ENCODE measurements around the gene MAP3K19. TPM values are rescaled to one million over a fixed set of nuclear protein-coding genes. Genes with fewer than 3 reads are reported as not detected.
A peak's percentile ranks its signal among the peaks of the same experiment; 100 is the strongest.

The MAP3K19 gene
- total RNA-seq, 2 donors from 2014 or later: 0.13 TPM; not detected in 1

DNA sequence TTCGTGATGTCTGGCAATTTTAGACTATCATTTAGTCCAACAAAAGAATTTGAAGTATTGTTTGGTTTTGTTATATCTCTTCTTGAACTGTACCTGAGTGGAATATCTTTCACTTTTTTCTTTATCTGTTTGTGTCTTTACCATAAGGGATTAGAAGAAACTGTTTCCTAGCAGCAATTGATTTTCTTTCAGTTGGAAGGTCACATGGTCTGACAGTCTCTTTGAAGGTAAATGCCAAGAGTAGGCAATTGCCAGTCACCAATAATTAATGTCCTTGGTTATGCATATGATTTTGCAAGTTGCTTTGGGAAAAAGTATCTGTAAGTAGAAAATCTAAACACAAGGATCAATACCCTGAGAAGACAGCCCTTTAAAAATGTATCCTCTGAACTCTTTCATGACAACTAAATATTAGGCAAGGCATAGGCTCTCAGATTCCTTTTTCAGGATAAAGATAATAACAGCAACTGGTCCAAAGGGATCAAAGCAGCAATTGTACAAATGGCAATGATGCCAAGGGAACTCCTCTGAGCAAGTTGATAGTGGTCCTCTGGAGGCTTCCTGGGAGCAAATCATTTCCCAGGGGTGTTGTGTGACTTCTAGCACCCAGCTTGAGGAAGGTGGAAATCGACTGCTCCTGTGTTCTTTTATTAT is 17.6 kb downstream of the MAP3K19 start:
- no peak for ATAC-seq (replicated peaks)
- H3K9me3 Mint-ChIP-seq: no peaks in the 10 kb centered on the region
- no peak overlapping the region for H3K4me3 Mint-ChIP-seq
- H3K4me1 Mint-ChIP-seq: no peaks in the 10 kb centered on the region
- no peak overlapping the region for H3K27ac Mint-ChIP-seq
- no peaks in the 10 kb centered on the region for H3K36me3 Mint-ChIP-seq (ENCODE audit: low read depth)
- H3K27me3 Mint-ChIP-seq: no peaks in the 10 kb centered on the region

GRCh38 chr2:135023886-135024485 is 23.3 kb downstream of the MAP3K19 start:
- Mint-ChIP-seq H3K4me3 (peak overlapping the region; percentile 17), H3K27ac (no peak overlapping the region), H3K36me3 (ENCODE audit: low read depth) (no peaks in the 10 kb centered on the region), H3K9me3 (no peaks in the 10 kb centered on the region), H3K4me1 (peaks cover 8% of the 10 kb centered on the region), H3K27me3 (no peaks in the 10 kb centered on the region)
- ATAC-seq (replicated peaks): no peak

DNA sequence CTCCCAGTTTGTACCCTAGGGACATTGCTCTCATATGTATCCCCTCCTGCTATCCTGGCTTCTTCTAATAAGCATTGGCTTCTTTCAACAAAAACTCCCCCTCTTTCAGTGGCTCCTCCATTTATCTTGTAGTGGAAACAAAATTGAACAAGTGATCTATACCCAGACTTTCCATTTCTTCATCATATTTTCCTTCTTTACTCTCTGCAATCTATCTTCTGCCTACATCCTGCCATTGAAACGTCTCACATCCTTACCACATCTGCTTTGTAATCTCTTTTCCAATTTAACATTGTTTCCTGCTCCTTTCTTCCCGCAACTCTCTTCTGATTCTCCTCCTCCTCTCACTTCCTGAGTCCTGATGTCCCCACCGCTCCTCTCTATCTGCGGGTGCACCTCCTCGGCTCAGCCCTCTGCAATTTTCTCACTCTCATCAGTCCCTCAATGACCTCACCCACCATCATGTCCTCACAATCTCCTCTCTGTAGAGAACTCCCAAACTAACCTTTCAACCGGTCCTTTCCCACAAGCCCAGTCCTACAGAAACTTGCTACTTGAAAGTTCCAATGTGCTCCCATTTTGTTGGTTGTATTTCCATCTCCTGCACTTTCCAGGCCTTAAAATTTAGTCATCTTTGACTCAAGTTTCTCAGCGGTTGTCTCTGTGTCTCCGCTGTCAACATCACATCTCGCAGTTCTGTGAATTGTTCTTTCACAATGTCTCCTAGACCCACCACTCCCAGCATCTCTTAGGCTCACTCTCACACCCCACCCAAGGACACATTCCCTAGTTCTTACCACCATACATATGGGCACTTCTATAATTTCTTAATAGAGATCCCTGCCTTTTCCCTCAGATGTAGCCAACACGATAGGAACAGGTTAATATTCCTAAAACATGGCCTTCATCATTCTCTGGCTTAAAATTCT is 24.0 kb downstream of the MAP3K19 start:
- no peaks in the 10 kb centered on the region for H3K9me3 Mint-ChIP-seq
- H3K27me3 Mint-ChIP-seq: no peaks in the 10 kb centered on the region
- peak overlapping the region; percentile 17 for H3K4me3 Mint-ChIP-seq
- H3K36me3 Mint-ChIP-seq (ENCODE audit: low read depth): no peaks in the 10 kb centered on the region
- ATAC-seq (replicated peaks): peak; percentile 72
- peak overlapping the region; percentile 3 for H3K27ac Mint-ChIP-seq
- peaks cover 8% of the 10 kb centered on the region for H3K4me1 Mint-ChIP-seq

GRCh38 chr2:135021618-135022017 is 25.6 kb downstream of the MAP3K19 start:
- no peaks in the 10 kb centered on the region for H3K9me3 Mint-ChIP-seq
- H3K4me3 Mint-ChIP-seq: no peak overlapping the region
- H3K36me3 Mint-ChIP-seq (ENCODE audit: low read depth): no peaks in the 10 kb centered on the region
- no peaks in the 10 kb centered on the region for H3K27me3 Mint-ChIP-seq
- H3K27ac Mint-ChIP-seq: no peak overlapping the region
- H3K4me1 Mint-ChIP-seq: peaks cover 8% of the 10 kb centered on the region
- ATAC-seq (replicated peaks): no peak

DNA sequence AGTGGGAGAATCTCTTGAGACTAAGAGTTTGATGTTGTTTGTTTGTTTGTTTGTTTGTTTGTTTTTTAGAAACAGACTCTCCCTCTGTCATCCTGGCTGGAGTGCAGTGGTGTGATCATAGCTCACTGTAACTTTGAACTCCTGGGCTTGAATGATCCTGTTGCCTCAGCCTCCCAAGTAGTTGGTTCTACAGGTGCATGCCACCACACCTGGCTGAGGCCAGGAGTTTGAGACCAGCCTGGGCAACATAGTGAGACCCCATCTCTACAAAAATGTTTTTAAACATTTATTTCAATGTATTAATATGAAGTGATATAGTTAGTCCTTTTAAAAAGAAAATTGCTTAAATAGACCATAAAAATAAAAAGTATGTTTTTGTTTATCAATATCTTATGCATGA is 35.6 kb downstream of the MAP3K19 start:
- peaks cover 5% of the 10 kb centered on the region for H3K4me1 Mint-ChIP-seq
- no peaks in the 10 kb centered on the region for H3K36me3 Mint-ChIP-seq (ENCODE audit: low read depth)
- no peak overlapping the region for H3K4me3 Mint-ChIP-seq
- H3K27ac Mint-ChIP-seq: no peak overlapping the region
- no peaks in the 10 kb centered on the region for H3K9me3 Mint-ChIP-seq
- ATAC-seq (replicated peaks): no peak
- peaks cover 3% of the 10 kb centered on the region for H3K27me3 Mint-ChIP-seq

GRCh38 chr2:135010200-135010942 is 36.9 kb downstream of the MAP3K19 start:
- no peaks in the 10 kb centered on the region for H3K36me3 Mint-ChIP-seq (ENCODE audit: low read depth)
- peak overlapping the region; percentile 6 for H3K27ac Mint-ChIP-seq
- peak; percentile 79 for ATAC-seq (replicated peaks)
- H3K9me3 Mint-ChIP-seq: no peaks in the 10 kb centered on the region
- H3K4me3 Mint-ChIP-seq: peak overlapping the region; percentile 9
- H3K27me3 Mint-ChIP-seq: peaks cover 6% of the 10 kb centered on the region
- H3K4me1 Mint-ChIP-seq: peaks cover 5% of the 10 kb centered on the region

GRCh38 chr2:135009339-135009738 is 37.9 kb downstream of the MAP3K19 start:
- peak; percentile 38 for ATAC-seq (replicated peaks)
- no peak overlapping the region for H3K4me3 Mint-ChIP-seq
- no peak overlapping the region for H3K27ac Mint-ChIP-seq
- H3K4me1 Mint-ChIP-seq: peaks cover 8% of the 10 kb centered on the region
- H3K9me3 Mint-ChIP-seq: no peaks in the 10 kb centered on the region
- peaks cover 13% of the 10 kb centered on the region for H3K27me3 Mint-ChIP-seq
- no peaks in the 10 kb centered on the region for H3K36me3 Mint-ChIP-seq (ENCODE audit: low read depth)

DNA sequence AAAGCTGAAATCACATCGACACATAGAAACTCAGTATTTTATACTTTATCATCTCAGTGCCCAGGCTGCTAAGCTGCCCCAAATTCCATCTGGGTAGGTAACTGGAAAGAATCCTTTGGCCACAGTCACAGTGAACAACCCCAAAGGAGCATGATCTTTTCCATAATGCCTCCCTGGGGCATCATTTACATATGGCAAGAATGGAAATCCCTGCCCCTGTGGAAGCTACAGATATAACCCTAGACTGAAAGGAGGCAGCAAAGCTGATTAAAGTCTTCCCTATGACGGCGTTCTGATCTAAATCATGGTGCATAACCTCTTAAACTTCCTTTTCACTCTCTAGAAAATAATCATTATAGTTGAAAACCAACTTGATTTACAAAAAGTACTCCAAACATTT is 41.5 kb downstream of the MAP3K19 start:
- ATAC-seq (replicated peaks): no peak
- Mint-ChIP-seq H3K36me3 (ENCODE audit: low read depth) (no peaks in the 10 kb centered on the region), H3K4me1 (peaks cover 10% of the 10 kb centered on the region), H3K27ac (no peak overlapping the region), H3K9me3 (no peaks in the 10 kb centered on the region), H3K27me3 (peaks cover 15% of the 10 kb centered on the region), H3K4me3 (no peak overlapping the region)

DNA sequence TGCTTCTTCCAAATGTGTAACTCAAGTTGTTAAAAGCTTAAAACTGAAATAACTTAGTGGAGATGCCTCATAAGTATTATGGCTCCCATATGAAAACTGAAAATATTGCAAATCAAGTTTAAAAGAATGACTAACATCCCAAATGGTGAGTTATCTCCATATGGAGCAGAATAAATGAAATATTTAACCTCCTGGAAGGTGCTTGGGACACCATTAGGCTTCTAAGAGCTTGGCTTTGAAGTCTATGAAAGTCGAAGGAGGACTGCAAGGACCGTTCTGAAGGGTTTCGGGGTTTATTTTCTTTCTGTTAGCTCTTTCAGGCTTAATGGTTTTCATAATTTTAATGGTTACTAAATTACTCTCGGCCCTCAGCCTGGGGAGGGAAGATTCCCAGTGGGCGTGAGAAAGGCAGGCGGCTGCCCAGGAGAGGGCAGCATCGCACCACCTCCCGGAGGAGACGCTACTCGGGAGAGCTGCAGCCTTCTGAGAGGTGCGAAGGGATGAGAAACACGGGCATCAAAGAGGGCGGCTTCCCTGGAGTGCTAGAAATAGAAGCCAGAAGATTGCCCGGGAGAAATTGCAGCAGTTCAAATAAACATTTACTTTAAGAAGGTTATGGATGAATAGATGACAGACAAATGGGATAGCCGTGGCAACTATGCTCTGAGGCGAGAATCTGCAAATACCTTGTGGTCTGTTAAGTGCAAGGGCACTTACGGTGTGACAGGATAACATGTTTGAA is 43.1 kb downstream of the MAP3K19 start:
- H3K4me1 Mint-ChIP-seq: peaks cover 5% of the 10 kb centered on the region

GRCh38 chr2:135002836-135003235 is 44.4 kb downstream of the MAP3K19 start:
- H3K4me3 Mint-ChIP-seq: no peak overlapping the region
- no peaks in the 10 kb centered on the region for H3K9me3 Mint-ChIP-seq
- no peak overlapping the region for H3K27ac Mint-ChIP-seq
- H3K36me3 Mint-ChIP-seq (ENCODE audit: low read depth): no peaks in the 10 kb centered on the region
- H3K27me3 Mint-ChIP-seq: peaks cover 12% of the 10 kb centered on the region
- no peak for ATAC-seq (replicated peaks)
- H3K4me1 Mint-ChIP-seq: peaks cover 5% of the 10 kb centered on the region

More for the DNA sequence above, 43.1 kb downstream of the MAP3K19 start:
- ATAC-seq (replicated peaks): peak; percentile 97
- H3K4me3 Mint-ChIP-seq: no peak overlapping the region
- H3K9me3 Mint-ChIP-seq: no peaks in the 10 kb centered on the region
- H3K27me3 Mint-ChIP-seq: peaks cover 12% of the 10 kb centered on the region
- no peak overlapping the region for H3K27ac Mint-ChIP-seq
- H3K36me3 Mint-ChIP-seq (ENCODE audit: low read depth): no peaks in the 10 kb centered on the region

DNA sequence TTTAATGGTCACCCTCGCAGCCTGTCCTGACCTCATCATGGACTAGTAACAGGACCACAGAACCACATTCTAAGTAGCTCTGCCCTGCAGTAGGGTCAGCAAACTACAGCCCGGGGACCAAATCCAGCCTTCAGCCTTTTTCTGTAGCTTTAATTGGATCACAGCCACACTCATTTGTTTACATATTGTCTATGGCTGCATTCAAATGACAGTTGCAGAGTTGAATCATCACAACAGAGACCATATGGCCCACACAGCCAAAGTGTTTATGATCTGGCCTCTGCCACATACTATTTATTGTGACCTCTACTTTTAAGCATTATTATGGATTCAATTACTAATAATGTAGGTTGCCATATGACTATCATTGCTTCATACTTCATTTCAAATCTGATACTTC is 47.7 kb downstream of the MAP3K19 start:
- no peak for ATAC-seq (replicated peaks)
- Mint-ChIP-seq H3K27ac (no peak overlapping the region), H3K4me1 (peaks cover 5% of the 10 kb centered on the region), H3K4me3 (no peak overlapping the region), H3K9me3 (no peaks in the 10 kb centered on the region), H3K27me3 (peaks cover 3% of the 10 kb centered on the region), H3K36me3 (ENCODE audit: low read depth) (no peaks in the 10 kb centered on the region)

GRCh38 chr2:134988994-134989605 is 58.1 kb downstream of the MAP3K19 start:
- no peak for ATAC-seq (replicated peaks)
- Mint-ChIP-seq H3K9me3 (no peaks in the 10 kb centered on the region), H3K4me1 (no peaks in the 10 kb centered on the region), H3K36me3 (ENCODE audit: low read depth) (no peaks in the 10 kb centered on the region), H3K4me3 (no peak overlapping the region), H3K27me3 (peaks cover 8% of the 10 kb centered on the region), H3K27ac (no peak overlapping the region)

DNA sequence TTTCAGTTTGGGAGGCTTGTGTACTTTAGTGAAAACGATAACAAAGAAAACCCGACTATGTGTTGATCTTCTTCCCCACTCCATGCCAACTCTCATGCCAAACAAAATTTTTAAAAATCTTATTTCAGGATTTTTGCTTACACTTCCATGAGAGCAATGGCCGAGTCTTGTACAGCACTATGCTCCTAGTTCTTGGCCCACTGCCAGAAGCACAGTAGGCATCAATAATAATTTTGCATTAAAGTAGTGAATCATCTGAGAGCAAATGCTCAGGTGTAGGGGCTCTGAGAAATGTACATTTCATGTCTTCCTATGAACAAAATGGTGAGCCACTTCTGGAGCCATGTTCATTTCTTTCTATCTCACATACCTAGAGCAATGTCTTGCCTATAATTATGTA is 62.2 kb downstream of the MAP3K19 start:
- Mint-ChIP-seq H3K27me3 (peaks cover 8% of the 10 kb centered on the region), H3K4me3 (no peak overlapping the region), H3K4me1 (no peaks in the 10 kb centered on the region), H3K9me3 (no peaks in the 10 kb centered on the region), H3K27ac (no peak overlapping the region), H3K36me3 (ENCODE audit: low read depth) (no peaks in the 10 kb centered on the region)
- ATAC-seq (replicated peaks): no peak
